LNCaP clone FGC (cell line): ENCODE data around the gene SHC2.

Experiments used
- DNase-seq: peaks from one replicate; pipeline ENCODE4 v3.0.0-alpha.2; 2011; ENCODE audit warnings: low read depth
- H3K4me3 ChIP-seq: 2 replicates; pipeline ENCODE4 v1.5.1; 2011; ENCODE audit warnings: mild to moderate bottlenecking, low read depth, low read length, control low read depth
- CTCF ChIP-seq: IDR thresholded peaks from 2 replicates; pipeline ENCODE4 v1.5.1; 2012; ENCODE audit warnings: mild to moderate bottlenecking; ENCODE audit not compliant: control insufficient read depth, insufficient read depth; ENCODE audit errors: extremely low read depth

The SHC2 gene

GRCh38 chr19:458091-459042, 2.5 kb downstream of the SHC2 start:
- DNase-seq, result no peak
- TF ChIP-seq CTCF, result no peak
- H3K4me3 ChIP-seq, result no peak overlapping the region

GRCh38 chr19:457636-458035, 3.2 kb downstream of the SHC2 start:
- TF ChIP-seq CTCF, result no peak
- H3K4me3 ChIP-seq, result no peak overlapping the region
- DNase-seq, result no peak

- TF ChIP-seq CTCF, result no peak
- H3K4me3 ChIP-seq, result no peak overlapping the region
- no peak for DNase-seq
Measured at GRCh38 chr19:456547-457110, 4.2 kb downstream of the SHC2 start.

GRCh38 chr19:455851-456546, 4.8 kb downstream of the SHC2 start:
- TF ChIP-seq CTCF, result no peak
- no peak overlapping the region for H3K4me3 ChIP-seq
- DNase-seq, result no peak

- DNase-seq, result no peak
- TF ChIP-seq CTCF, result no peak
- no peak overlapping the region for H3K4me3 ChIP-seq
Measured at GRCh38 chr19:455031-455705, 5.7 kb downstream of the SHC2 start.

- H3K4me3 ChIP-seq, result no peak overlapping the region
- TF ChIP-seq CTCF, result no peak
- no peak for DNase-seq
Measured at GRCh38 chr19:453606-454005, 7.2 kb downstream of the SHC2 start.
